Measurements from ENCODE around the gene EGF. TPM values are rescaled to one million over a fixed set of nuclear protein-coding genes. Genes with fewer than 3 reads are reported as not detected.
"Not testable (repeated sequence)": the region's sequence is repeated elsewhere in the genome, so short reads cannot be mapped to it uniquely, and the experiment has no call there.

EGF gene
- total RNA-seq, 1 experiment from 2014 or later = 0.25 TPM

DNA sequence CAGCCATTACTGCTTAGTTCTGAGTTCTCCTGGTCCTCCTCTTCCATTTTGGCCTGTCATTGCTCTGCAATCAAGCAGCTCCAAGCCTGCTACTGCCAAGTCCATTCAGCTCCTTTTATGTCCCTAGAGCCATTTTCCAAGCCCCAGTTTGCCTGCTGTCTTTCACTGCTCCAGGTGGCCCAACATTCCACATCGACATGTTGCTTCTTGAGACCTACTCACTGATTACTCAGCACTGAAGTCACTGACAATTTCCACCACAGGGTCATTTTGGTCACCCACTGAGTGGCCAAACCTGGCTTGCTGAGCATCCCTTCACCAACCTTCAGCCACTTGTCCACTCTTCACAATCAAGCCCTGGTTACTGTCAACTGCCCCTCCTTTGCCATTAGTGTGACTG lies 37.6 kb upstream of the EGF start:
- H3K9me3 ChIP-seq = no peaks in the 10 kb centered on the region
- no peak overlapping the region for H3K4me3 Mint-ChIP-seq (ENCODE audit: unreplicated experiment)
- H3K4me1 Mint-ChIP-seq (ENCODE audit: low read depth, unreplicated experiment) = no peaks in the 10 kb centered on the region
- no peaks in the 10 kb centered on the region for H3K36me3 ChIP-seq (ENCODE audit: control insufficient read depth, insufficient read depth, low read length)
- POLR2A ChIA-PET = no interaction called here
- H3K27ac Mint-ChIP-seq (ENCODE audit: unreplicated experiment) = no peak overlapping the region
- no peaks in the 10 kb centered on the region for H3K4me1 ChIP-seq
- H3K27me3 ChIP-seq (replicated peaks; ENCODE audit: control insufficient read depth, insufficient read depth, low read length) = no peaks in the 10 kb centered on the region
- no peak for DNase-seq
- no peaks in the 10 kb centered on the region for H3K36me3 Mint-ChIP-seq (ENCODE audit: insufficient read depth, unreplicated experiment)
- no TSS peak for BruUV-seq (replicated peaks)
- TF ChIP-seq, protein P1, sequence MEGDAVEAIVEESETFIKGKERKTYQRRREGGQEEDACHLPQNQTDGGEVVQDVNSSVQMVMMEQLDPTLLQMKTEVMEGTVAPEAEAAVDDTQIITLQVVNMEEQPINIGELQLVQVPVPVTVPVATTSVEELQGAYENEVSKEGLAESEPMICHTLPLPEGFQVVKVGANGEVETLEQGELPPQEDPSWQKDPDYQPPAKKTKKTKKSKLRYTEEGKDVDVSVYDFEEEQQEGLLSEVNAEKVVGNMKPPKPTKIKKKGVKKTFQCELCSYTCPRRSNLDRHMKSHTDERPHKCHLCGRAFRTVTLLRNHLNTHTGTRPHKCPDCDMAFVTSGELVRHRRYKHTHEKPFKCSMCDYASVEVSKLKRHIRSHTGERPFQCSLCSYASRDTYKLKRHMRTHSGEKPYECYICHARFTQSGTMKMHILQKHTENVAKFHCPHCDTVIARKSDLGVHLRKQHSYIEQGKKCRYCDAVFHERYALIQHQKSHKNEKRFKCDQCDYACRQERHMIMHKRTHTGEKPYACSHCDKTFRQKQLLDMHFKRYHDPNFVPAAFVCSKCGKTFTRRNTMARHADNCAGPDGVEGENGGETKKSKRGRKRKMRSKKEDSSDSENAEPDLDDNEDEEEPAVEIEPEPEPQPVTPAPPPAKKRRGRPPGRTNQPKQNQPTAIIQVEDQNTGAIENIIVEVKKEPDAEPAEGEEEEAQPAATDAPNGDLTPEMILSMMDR (IDR thresholded peaks at IDR 0.05; ENCODE audit: insufficient read depth in 1 of 2, low read depth in 1 of 2, low read length in 1 of 2, severe bottlenecking in 1 of 2, unreplicated experiment in 1 of 2) = no peak
- H3K27me3 Mint-ChIP-seq (ENCODE audit: insufficient read depth, unreplicated experiment) = peaks cover 4% of the 10 kb centered on the region
- H3K4me3 ChIP-seq (ENCODE audit: low read depth, low read length) = no peak overlapping the region
- CTCF ChIA-PET = no interaction called here
- intact Hi-C loops (cut with micrococcal nuclease; ENCODE audit: unreplicated experiment) = no loop called here
- H3K9me3 Mint-ChIP-seq (ENCODE audit: unreplicated experiment) = no peaks in the 10 kb centered on the region

DNA sequence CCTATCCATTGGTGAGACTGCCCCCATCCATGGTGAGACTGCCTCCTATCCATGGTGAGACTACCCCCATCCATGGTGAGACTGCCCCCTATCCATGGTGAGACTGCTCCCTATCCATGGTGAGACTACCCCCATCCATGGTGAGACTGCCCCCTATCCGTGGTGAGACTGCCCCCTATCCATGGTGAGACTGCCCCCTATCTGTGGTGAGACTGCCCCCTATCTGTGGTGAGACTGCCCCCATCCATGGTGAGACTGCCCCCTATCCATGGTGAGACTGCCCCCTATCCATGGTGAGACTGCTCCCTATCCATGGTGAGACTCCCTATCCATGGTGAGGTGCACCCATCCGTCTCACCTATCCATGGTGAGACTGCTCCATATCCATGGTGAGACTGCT lies 37.1 kb upstream of the EGF start:
- H3K4me3 ChIP-seq (ENCODE audit: low read depth, low read length); H3K27ac Mint-ChIP-seq (ENCODE audit: unreplicated experiment); H3K9me3 ChIP-seq; H3K4me1 ChIP-seq; H3K36me3 ChIP-seq (ENCODE audit: control insufficient read depth, insufficient read depth, low read length); CTCF ChIA-PET; BruUV-seq (replicated peaks); intact Hi-C loops (cut with micrococcal nuclease; ENCODE audit: unreplicated experiment); POLR2A ChIA-PET; H3K27me3 Mint-ChIP-seq (ENCODE audit: insufficient read depth, unreplicated experiment); DNase-seq; H3K4me3 Mint-ChIP-seq (ENCODE audit: unreplicated experiment); H3K27me3 ChIP-seq (replicated peaks; ENCODE audit: control insufficient read depth, insufficient read depth, low read length); H3K4me1 Mint-ChIP-seq (ENCODE audit: low read depth, unreplicated experiment); H3K36me3 Mint-ChIP-seq (ENCODE audit: insufficient read depth, unreplicated experiment); H3K9me3 Mint-ChIP-seq (ENCODE audit: unreplicated experiment): not testable (repeated sequence)

DNA sequence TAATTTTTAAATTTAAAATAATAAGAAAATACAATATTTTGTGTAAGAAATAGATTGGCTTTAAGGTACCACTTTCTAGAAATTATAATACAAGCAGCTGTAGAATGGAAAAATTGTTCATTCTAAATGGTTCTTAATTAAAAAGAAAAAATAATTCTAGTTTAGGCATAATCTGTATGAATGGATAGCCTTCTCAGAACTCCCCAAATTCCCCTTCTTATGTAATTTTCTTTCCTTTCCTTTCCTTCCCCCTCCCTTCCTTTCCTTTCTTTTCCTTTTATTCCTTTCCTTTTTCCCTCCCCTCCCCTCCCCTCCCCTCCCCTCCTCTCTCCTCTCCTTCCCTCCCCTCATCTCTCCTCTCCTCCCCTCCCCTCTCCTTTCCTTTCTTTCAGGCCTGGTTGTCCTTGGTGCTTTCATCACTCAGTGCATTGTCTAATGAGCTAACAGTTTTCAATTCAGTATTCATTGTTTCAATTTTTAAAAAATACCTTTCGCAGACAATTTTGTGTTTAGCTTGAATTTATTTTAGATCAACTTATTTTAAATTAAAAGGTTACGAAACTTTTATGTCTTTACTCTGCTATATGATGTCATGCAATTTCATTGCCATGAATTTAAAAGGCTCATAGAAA lies 35.9 kb upstream of the EGF start:
- H3K4me3 Mint-ChIP-seq (ENCODE audit: unreplicated experiment) = no peak overlapping the region
- ChIA-PET CTCF (no interaction called here), POLR2A (no interaction called here)
- Histone ChIP-seq H3K4me3 (ENCODE audit: low read depth, low read length) (no peak overlapping the region), H3K27me3 (replicated peaks; ENCODE audit: control insufficient read depth, insufficient read depth, low read length) (no peaks in the 10 kb centered on the region; the same call in 1 of the 2 replicates), H3K9me3 (no peaks in the 10 kb centered on the region), H3K4me1 (no peaks in the 10 kb centered on the region), H3K36me3 (ENCODE audit: control insufficient read depth, insufficient read depth, low read length) (no peaks in the 10 kb centered on the region)
- H3K27ac Mint-ChIP-seq (ENCODE audit: unreplicated experiment) = no peak overlapping the region
- TF ChIP-seq, protein P1 (IDR thresholded peaks at IDR 0.05; ENCODE audit: insufficient read depth in 1 of 2, low read depth in 1 of 2, low read length in 1 of 2, severe bottlenecking in 1 of 2, unreplicated experiment in 1 of 2) = no peak
- no peaks in the 10 kb centered on the region for H3K4me1 Mint-ChIP-seq (ENCODE audit: low read depth, unreplicated experiment)
- no peak for DNase-seq
- no peaks in the 10 kb centered on the region for H3K36me3 Mint-ChIP-seq (ENCODE audit: insufficient read depth, unreplicated experiment)
- intact Hi-C loops (cut with micrococcal nuclease; ENCODE audit: unreplicated experiment) = no loop called here
- no TSS peak for BruUV-seq (replicated peaks)
- H3K27me3 Mint-ChIP-seq (ENCODE audit: insufficient read depth, unreplicated experiment) = peaks cover 4% of the 10 kb centered on the region
- H3K9me3 Mint-ChIP-seq (ENCODE audit: unreplicated experiment) = no peaks in the 10 kb centered on the region

DNA sequence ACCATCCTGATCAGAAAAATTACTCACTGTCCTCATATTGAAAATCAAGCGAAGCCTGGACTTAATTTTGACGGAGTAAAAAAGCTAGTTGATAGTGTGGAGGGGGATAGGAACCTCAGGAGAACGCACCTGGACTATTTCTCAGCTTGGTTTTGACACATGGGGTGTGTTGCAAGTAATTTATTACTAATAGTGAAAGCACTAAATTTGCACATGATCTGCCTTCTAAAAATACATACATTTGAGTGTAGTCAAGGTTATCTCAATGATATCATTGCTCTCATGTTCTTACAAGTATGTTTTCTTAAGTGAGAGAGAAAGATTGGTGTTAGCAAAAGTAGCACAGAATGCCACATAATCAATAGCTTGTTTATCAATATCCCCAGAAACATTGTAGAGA lies 35.3 kb upstream of the EGF start:
- no peaks in the 10 kb centered on the region for H3K4me1 Mint-ChIP-seq (ENCODE audit: low read depth, unreplicated experiment)
- no peak for DNase-seq
- intact Hi-C loops (cut with micrococcal nuclease; ENCODE audit: unreplicated experiment) = no loop called here
- no peaks in the 10 kb centered on the region for H3K9me3 Mint-ChIP-seq (ENCODE audit: unreplicated experiment)
- no peak overlapping the region for H3K27ac Mint-ChIP-seq (ENCODE audit: unreplicated experiment)
- Histone ChIP-seq H3K9me3 (no peaks in the 10 kb centered on the region), H3K4me3 (ENCODE audit: low read depth, low read length) (no peak overlapping the region), H3K36me3 (ENCODE audit: control insufficient read depth, insufficient read depth, low read length) (no peaks in the 10 kb centered on the region), H3K4me1 (no peaks in the 10 kb centered on the region), H3K27me3 (replicated peaks; ENCODE audit: control insufficient read depth, insufficient read depth, low read length) (no peaks in the 10 kb centered on the region; the same call in 1 of the 2 replicates)
- H3K27me3 Mint-ChIP-seq (ENCODE audit: insufficient read depth, unreplicated experiment) = peaks cover 4% of the 10 kb centered on the region
- TF ChIP-seq, protein P1 (IDR thresholded peaks at IDR 0.05; ENCODE audit: insufficient read depth in 1 of 2, low read depth in 1 of 2, low read length in 1 of 2, severe bottlenecking in 1 of 2, unreplicated experiment in 1 of 2) = no peak
- no peak overlapping the region for H3K4me3 Mint-ChIP-seq (ENCODE audit: unreplicated experiment)
- no TSS peak for BruUV-seq (replicated peaks)
- ChIA-PET POLR2A (no interaction called here), CTCF (no interaction called here)
- H3K36me3 Mint-ChIP-seq (ENCODE audit: insufficient read depth, unreplicated experiment) = no peaks in the 10 kb centered on the region
